DOHH2 (cell line): ENCODE data around the gene NFIX.

ENCODE experiments used
- H3F3A ChIP-seq: fragments of 200-600 bp; sonication (generic), shearing (Covaris generic); 2 replicates; pipeline ENCODE4 v1.6.0; 2016; ENCODE audit warnings: antibody characterized with exemption, mild to moderate bottlenecking; ENCODE audit not compliant: control insufficient read depth, insufficient read depth
- H3K27ac ChIP-seq: fragments of 200-600 bp; sonication (generic); 2 replicates; pipeline ENCODE4 v1.5.1; 2014; ENCODE audit warnings: low read depth, mild to moderate bottlenecking, low read length, moderate library complexity
- H3K27me3 ChIP-seq: fragments of 200-600 bp; sonication (generic); 2 replicates; pipeline ENCODE4 v1.6.1; 2014; ENCODE audit warnings: mild to moderate bottlenecking, low read length, mixed read lengths; ENCODE audit not compliant: control insufficient read depth
- H3K36me3 ChIP-seq: fragments of 200-600 bp; sonication (generic); 2 replicates; pipeline ENCODE4 v1.6.1; 2014; ENCODE audit warnings: mild to moderate bottlenecking, low read length, moderate library complexity, mixed read lengths; ENCODE audit not compliant: control insufficient read depth
- H3K4me1 ChIP-seq: fragments of 200-600 bp; sonication (generic); 2 replicates; pipeline ENCODE4 v1.6.1; 2014; ENCODE audit warnings: mild to moderate bottlenecking, low read length, mixed read lengths; ENCODE audit not compliant: control insufficient read depth
- H3K4me2 ChIP-seq: fragments of 200-600 bp; sonication (generic); 2 replicates; pipeline ENCODE4 v1.6.0; 2014; ENCODE audit warnings: mild to moderate bottlenecking, low read length, moderate library complexity
- H3K4me3 ChIP-seq: fragments of 200-600 bp; sonication (generic); 2 replicates; pipeline ENCODE4 v1.5.1; 2014; ENCODE audit warnings: mild to moderate bottlenecking, low read length, mixed read lengths
- H3K79me2 ChIP-seq: fragments of 200-600 bp; sonication (generic); 2 replicates; pipeline ENCODE4 v1.6.1; 2014; ENCODE audit warnings: mild to moderate bottlenecking, low read length, mixed read lengths; ENCODE audit not compliant: control insufficient read depth
- H3K9me2 ChIP-seq: fragments of 200-600 bp; sonication (generic); replicated peaks from 2 replicates; pipeline ENCODE4 v1.6.1; 2014; ENCODE audit warnings: mild to moderate bottlenecking, low read length, mixed read lengths; ENCODE audit not compliant: control insufficient read depth
- H3K9me3 ChIP-seq: fragments of 200-600 bp; sonication (generic); 2 replicates; pipeline ENCODE4 v1.6.1; 2014; ENCODE audit warnings: antibody characterized with exemption, low read length, mixed read lengths; ENCODE audit not compliant: control insufficient read depth, insufficient read depth
- H4K20me1 ChIP-seq: fragments of 200-600 bp; sonication (generic); 2 replicates; pipeline ENCODE4 v1.6.0; 2014; ENCODE audit warnings: low read depth, mild to moderate bottlenecking, antibody characterized with exemption, low read length, moderate library complexity; ENCODE audit not compliant: control insufficient read depth, insufficient read depth
- CTCF ChIP-seq: fragments of 200-600 bp; sonication (generic); IDR thresholded peaks from one replicate; pipeline ENCODE4 v1.5.1; 2014; ENCODE audit warnings: antibody characterized with exemption, mild to moderate bottlenecking, low read depth, low read length; ENCODE audit not compliant: poor library complexity, severe bottlenecking
- EZH2phosphoT487 ChIP-seq: fragments of 200-600 bp; sonication (generic); IDR thresholded peaks from 2 replicates; pipeline ENCODE4 v1.6.1; 2017; ENCODE audit warnings: borderline replicate concordance, mild to moderate bottlenecking, antibody characterized with exemption, low read length, moderate library complexity, mixed read lengths

Gene NFIX

GRCh38 chr19:13053761-13054625, 58.7 kb downstream of the NFIX start:
- Histone ChIP-seq H3K79me2 (no peaks in the 10 kb centered on the region), H3K4me3 (no peak overlapping the region), H3K27ac (no peak overlapping the region), H3K27me3 (peaks cover 44% of the 10 kb centered on the region), H3K4me1 (peaks cover 11% of the 10 kb centered on the region), H3K9me2 (no peaks in the 10 kb centered on the region), H3K36me3 (no peaks in the 10 kb centered on the region), H3F3A (no peaks in the 10 kb centered on the region), H3K9me3 (no peaks in the 10 kb centered on the region), H3K4me2 (no peak overlapping the region), H4K20me1 (no peaks in the 10 kb centered on the region)
- TF ChIP-seq EZH2phosphoT487, result no peak
- TF ChIP-seq CTCF, result no peak

- Histone ChIP-seq H3K4me2 (no peak overlapping the region), H3K4me3 (no peak overlapping the region), H3K4me1 (peaks cover 11% of the 10 kb centered on the region)
Measured at GRCh38 chr19:13054626-13055212, 59.4 kb downstream of the NFIX start.

GRCh38 chr19:13055213-13056051, 60.2 kb downstream of the NFIX start:
- Histone ChIP-seq H3K4me2 (no peak overlapping the region), H4K20me1 (no peaks in the 10 kb centered on the region), H3K27ac (no peak overlapping the region), H3K9me2 (no peaks in the 10 kb centered on the region), H3K79me2 (no peaks in the 10 kb centered on the region), H3K27me3 (peaks cover 49% of the 10 kb centered on the region), H3K4me1 (peaks cover 11% of the 10 kb centered on the region), H3F3A (no peaks in the 10 kb centered on the region), H3K9me3 (no peaks in the 10 kb centered on the region), H3K36me3 (no peaks in the 10 kb centered on the region), H3K4me3 (no peak overlapping the region)
- TF ChIP-seq EZH2phosphoT487, result no peak
- TF ChIP-seq CTCF, result no peak

More at GRCh38 chr19:13054626-13055212, 59.4 kb downstream of the NFIX start:
- no peak for TF ChIP-seq CTCF
- TF ChIP-seq EZH2phosphoT487, result no peak
- no peaks in the 10 kb centered on the region for H3K36me3 ChIP-seq
- no peaks in the 10 kb centered on the region for H3K9me2 ChIP-seq
- no peak overlapping the region for H3K27ac ChIP-seq
- no peaks in the 10 kb centered on the region for H3K9me3 ChIP-seq
- H3F3A ChIP-seq, result no peaks in the 10 kb centered on the region
- H3K27me3 ChIP-seq, result peaks cover 44% of the 10 kb centered on the region
- no peaks in the 10 kb centered on the region for H4K20me1 ChIP-seq
- no peaks in the 10 kb centered on the region for H3K79me2 ChIP-seq
